ENCODE data around the gene CDKN1C.

DNA sequence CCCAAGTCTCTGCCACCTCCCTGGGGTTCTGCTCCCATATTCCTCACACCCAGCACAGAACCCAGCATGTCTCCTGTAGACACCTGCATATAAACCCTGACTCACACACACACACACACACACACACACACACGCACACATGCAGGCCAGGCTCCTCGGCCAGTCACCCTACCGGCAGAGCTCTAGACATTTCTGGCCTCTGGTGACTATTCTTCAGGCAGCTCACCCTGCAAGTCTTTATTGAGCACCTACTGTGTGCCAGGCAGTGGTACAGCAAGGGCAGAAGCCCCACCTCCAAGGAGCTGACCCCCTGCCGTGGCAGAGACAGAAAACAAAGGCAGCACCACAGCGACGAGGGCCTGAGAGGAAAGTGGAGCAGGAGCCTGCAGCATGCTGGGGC lies 50.3 kb downstream of the CDKN1C start:
- TF ChIP-seq EZH2 (IDR thresholded peaks at IDR 0.05) (no peak), POLR2AphosphoS5 (IDR thresholded peaks at IDR 0.05; ENCODE audit: borderline replicate concordance, low read depth, low read length) (no peak), FOXP2 (optimal IDR thresholded peaks at IDR 0.05; ENCODE audit: control extremely low read depth, extremely low read length, insufficient read depth) (no peak)

Data from SK-N-MC (cell line).